ENCODE results near the gene IFFO2.

DNA sequence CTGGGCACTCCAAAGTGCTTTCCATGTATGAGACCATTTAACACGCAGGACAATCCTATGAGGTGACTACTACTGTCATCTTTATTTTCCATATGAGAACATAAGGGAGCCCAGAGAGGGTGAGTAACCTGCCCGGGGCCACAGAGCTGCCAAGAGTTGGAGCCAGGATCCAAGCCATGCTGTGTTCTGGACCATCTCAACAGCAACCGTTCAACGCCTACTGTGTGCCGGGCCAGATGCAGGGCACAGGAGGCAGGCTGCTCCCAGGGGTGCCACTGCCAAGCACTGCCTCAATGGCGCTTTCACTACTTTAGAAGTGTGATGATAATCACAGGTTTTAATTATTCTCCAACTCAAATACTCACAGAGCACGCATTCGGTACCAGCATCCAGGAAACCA is 57.9 kb downstream of the IFFO2 start:
- TF ChIP-seq POLR2A (IDR thresholded peaks at IDR 0.05), result no peak
- TF ChIP-seq, protein P1, sequence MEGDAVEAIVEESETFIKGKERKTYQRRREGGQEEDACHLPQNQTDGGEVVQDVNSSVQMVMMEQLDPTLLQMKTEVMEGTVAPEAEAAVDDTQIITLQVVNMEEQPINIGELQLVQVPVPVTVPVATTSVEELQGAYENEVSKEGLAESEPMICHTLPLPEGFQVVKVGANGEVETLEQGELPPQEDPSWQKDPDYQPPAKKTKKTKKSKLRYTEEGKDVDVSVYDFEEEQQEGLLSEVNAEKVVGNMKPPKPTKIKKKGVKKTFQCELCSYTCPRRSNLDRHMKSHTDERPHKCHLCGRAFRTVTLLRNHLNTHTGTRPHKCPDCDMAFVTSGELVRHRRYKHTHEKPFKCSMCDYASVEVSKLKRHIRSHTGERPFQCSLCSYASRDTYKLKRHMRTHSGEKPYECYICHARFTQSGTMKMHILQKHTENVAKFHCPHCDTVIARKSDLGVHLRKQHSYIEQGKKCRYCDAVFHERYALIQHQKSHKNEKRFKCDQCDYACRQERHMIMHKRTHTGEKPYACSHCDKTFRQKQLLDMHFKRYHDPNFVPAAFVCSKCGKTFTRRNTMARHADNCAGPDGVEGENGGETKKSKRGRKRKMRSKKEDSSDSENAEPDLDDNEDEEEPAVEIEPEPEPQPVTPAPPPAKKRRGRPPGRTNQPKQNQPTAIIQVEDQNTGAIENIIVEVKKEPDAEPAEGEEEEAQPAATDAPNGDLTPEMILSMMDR (IDR thresholded peaks at IDR 0.05), result no peak

Data from esophagus squamous epithelium (tissue), 4 donors.